HUDEP-2 (cell line): Measurements from ENCODE around the gene DYTN.

ENCODE experiments used
- DNase-seq, 76 experiments: peaks; one replicate each; lab custom pipeline; 2025; ENCODE audit not compliant: unreplicated experiment in 76 of 76; lab: John Stamatoyannopoulos, UW

Gene DYTN

DNA sequence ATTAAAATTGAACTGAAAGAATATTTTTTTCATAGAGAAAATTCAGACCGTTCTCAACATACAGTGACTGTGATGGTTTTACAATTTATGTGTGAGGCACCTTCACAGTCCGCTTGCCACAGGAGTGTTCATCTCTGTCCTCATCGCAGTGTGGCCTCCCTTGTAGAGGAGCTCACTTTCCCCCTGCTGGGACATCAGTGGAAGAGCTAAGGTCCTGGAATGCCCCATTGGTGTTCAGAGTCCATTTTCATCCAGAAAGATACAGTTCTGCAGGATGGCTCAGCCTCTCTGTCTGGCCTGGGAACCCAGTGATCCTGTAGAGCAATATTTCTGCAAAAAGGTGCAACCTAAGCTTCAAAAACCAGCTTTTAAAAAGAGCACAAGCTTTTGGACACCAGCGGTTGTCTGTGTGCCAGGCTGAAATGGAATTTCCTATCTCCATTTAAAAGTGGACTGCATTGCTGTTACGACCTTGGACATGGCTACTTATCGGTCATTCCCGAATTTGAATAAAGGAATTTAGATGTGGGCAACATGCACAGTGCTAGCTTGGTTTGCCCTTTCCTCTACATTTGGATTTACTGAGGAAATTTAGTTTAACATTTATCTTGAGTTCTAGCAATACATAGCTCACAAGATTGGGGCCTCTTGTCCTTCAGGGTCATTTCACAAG, 102.6 kb downstream of the DYTN start:
- DNase-seq = no peak

GRCh38 chr2:206614811-206615210, 103.4 kb downstream of the DYTN start:
- peak in 4 of 76 experiments; percentile 1 to 30 (median 4) for DNase-seq

- DNase-seq = no peak
Measured at GRCh38 chr2:206611736-206612135, 106.5 kb downstream of the DYTN start.

DNA sequence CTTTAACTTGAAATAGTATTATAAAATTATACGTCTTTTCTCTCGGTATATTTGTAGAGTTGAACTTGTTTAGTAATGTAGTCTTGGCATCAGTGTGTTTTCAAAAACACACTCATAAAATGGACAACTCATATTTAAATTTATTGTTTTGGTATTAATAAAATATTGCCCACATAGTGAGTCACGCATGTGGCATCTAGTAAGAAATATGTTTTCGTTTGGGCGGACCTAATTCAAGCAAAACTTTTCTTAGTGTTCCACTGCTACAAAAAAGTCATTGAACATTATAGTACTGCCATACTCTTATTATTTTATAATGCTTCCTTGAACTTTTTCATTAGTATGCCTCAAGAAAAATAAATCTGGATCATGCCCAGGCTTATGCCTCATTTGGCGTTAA, 107.0 kb downstream of the DYTN start:
- no peak for DNase-seq

DNA sequence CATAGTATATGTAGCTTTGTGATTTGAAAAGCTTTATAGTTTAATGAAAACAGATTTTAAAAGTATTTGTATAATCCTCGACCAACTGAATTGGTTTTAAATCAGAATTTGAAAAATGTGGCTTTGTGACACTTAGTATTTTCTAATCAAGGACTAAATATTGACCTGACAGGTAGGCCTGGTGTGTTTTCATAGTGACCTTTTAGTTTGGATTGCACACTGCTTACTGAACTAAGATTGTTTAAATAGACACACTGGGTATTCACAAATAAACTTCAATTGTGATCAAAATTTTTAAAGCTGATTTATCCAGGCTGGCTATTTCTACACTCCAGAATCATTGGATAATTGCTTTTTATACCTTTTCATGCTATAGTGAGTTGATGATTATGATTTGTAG, 107.7 kb downstream of the DYTN start:
- DNase-seq = no peak

DNA sequence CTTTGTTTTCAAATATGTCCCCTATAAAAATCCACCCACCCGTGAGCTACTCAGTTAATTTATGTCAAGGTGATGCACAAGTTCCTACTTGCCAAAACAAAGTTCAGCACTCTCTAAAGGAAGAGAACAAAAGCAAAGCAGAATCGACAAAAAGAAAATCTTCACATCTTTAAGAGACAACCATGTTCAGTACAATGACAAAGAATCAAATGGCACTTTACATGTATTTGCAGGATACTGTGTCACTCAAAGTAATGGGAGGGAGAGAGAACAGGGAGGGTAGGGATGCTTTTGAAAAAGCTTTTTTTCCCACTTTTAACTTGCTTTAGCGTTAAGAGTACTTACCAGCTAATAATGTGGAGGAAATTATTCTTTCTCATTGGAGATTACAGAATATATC, 115.0 kb downstream of the DYTN start:
- no peak for DNase-seq
